Measurements from ENCODE around the gene TOM1L2. TPM values are rescaled to one million over a fixed set of nuclear protein-coding genes. Genes with fewer than 3 reads are reported as not detected.

Gene TOM1L2
- total RNA-seq, 1 experiment from 2014 or later: 24.1 TPM

- Histone ChIP-seq H3K4me1 (ENCODE audit: control insufficient read depth in 1 of 2, insufficient read depth in 2 of 2, low read length in 2 of 2) (no peaks in the 10 kb centered on the region), H2AFZ (ENCODE audit: low read depth, low read length, poor library complexity, severe bottlenecking) (no peak overlapping the region), H3K27me3 (ENCODE audit: insufficient read depth, low read length) (no peaks in the 10 kb centered on the region), H3K27ac (ENCODE audit: low read depth, low read length) (no peak overlapping the region), H3K4me3 (replicated peaks in 1 of 2; ENCODE audit: low read depth in 1 of 2, low read length in 2 of 2) (no peak overlapping the region), H4K20me1 (ENCODE audit: insufficient read depth) (no peaks in the 10 kb centered on the region), H3K4me2 (ENCODE audit: low read length) (no peak overlapping the region), H3K36me3 (ENCODE audit: control insufficient read depth in 1 of 2, insufficient read depth in 2 of 2, low read length in 2 of 2) (no peaks in the 10 kb centered on the region), H3K9me2 (ENCODE audit: insufficient read depth) (no peaks in the 10 kb centered on the region), H3K79me2 (ENCODE audit: insufficient read depth, low read length) (no peaks in the 10 kb centered on the region), H3K9ac (ENCODE audit: low read length) (no peak overlapping the region), H3K9me3 (ENCODE audit: control insufficient read depth in 1 of 2, insufficient read depth in 1 of 2, low read depth in 1 of 2, low read length in 2 of 2) (no peaks in the 10 kb centered on the region)
- ChIA-PET POLR2A (no interaction called here), RAD21 (ENCODE audit: low non-redundant PET in 1 of 2, low total read pairs in 2 of 2, uncharacterized antibody in 2 of 2, unreplicated experiment in 2 of 2) (no interaction called here), CTCF (interaction anchor here (2.0 kb wide), 1 partner anchor 15 kb away, joined by 4 read pairs; no protein-coding TSS in a partner anchor)
- TF ChIP-seq REST (IDR thresholded peaks at IDR 0.05; ENCODE audit: low read depth) (no peak), CTCF (IDR thresholded peaks at IDR 0.05 in 2 of 3, conservative IDR thresholded peaks at IDR 0.05 in 1 of 3; ENCODE audit: borderline replicate concordance in 1 of 3, insufficient read depth in 1 of 3, low read depth in 2 of 3, low read length in 2 of 3) (peak in 2 of 3 experiments; percentile 46 to 55; a peak in 4 of 6 replicates), ELF1 (IDR thresholded peaks at IDR 0.05; ENCODE audit: borderline replicate concordance, low read depth) (no peak)
- BruUV-seq (replicated peaks): no TSS peak
- peak; percentile 91 for ATAC-seq
- no peak for DNase-seq (ENCODE audit: low read depth, low spot score)
- intact Hi-C loops (cut with micrococcal nuclease): no loop called here
Measured at GRCh38 chr17:18004884-18005305, 32.7 kb upstream of the TOM1L2 start.
